Measurements from ENCODE around the gene ST3GAL4.

The ST3GAL4 gene

GRCh38 chr11:126329644-126330211, 25.8 kb upstream of the ST3GAL4 start:
- DNase-seq (ENCODE audit: low read depth in 2 of 2) = no peak

DNA sequence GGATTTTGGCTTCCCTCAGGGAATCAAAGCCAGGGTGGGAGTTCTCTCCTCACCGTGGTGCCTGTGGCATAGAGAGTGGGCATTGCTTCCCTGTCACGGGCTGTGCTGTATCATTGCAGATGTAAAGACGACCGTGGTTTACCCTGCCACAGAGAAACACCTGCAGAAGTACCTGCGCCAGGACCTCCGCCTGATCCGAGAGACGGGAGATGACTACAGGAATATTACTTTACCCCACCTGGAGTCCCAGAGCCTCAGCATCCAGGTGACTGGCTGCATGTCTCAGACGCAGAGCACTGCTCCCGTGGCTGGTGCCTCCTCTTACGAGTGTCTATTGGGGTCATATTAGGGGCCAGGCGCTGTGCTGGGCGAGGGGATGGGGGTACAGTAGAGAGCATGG, 24.2 kb upstream of the ST3GAL4 start:
- DNase-seq (ENCODE audit: low read depth in 2 of 2) = no peak

GRCh38 chr11:126332221-126332711, 23.2 kb upstream of the ST3GAL4 start:
- DNase-seq (ENCODE audit: low read depth in 2 of 2) = peak in 1 of 2 donors; percentile 26

- no peak for DNase-seq (ENCODE audit: low read depth in 2 of 2)
These were observed 22.3 kb upstream of the ST3GAL4 start for GRCh38 chr11:126333142-126333541.

GRCh38 chr11:126334659-126335462, 20.6 kb upstream of the ST3GAL4 start:
- no peak for DNase-seq (ENCODE audit: low read depth in 2 of 2)

- no peak for DNase-seq (ENCODE audit: low read depth in 2 of 2)
These were observed 20.1 kb upstream of the ST3GAL4 start for GRCh38 chr11:126335463-126335760.

GRCh38 chr11:126336138-126336541, 19.3 kb upstream of the ST3GAL4 start:
- DNase-seq (ENCODE audit: low read depth in 2 of 2) = no peak

- no peak for DNase-seq (ENCODE audit: low read depth in 2 of 2)
These were observed 18.8 kb upstream of the ST3GAL4 start for GRCh38 chr11:126336671-126337101.

- no peak for DNase-seq (ENCODE audit: low read depth in 2 of 2)
These were observed 18.4 kb upstream of the ST3GAL4 start for GRCh38 chr11:126337126-126337473.

GRCh38 chr11:126337474-126338241, 17.8 kb upstream of the ST3GAL4 start:
- DNase-seq (ENCODE audit: low read depth in 2 of 2) = no peak

GRCh38 chr11:126338346-126339055, 17.0 kb upstream of the ST3GAL4 start:
- no peak for DNase-seq (ENCODE audit: low read depth in 2 of 2)

GRCh38 chr11:126339073-126339862, 16.2 kb upstream of the ST3GAL4 start:
- no peak for DNase-seq (ENCODE audit: low read depth in 2 of 2)

DNA sequence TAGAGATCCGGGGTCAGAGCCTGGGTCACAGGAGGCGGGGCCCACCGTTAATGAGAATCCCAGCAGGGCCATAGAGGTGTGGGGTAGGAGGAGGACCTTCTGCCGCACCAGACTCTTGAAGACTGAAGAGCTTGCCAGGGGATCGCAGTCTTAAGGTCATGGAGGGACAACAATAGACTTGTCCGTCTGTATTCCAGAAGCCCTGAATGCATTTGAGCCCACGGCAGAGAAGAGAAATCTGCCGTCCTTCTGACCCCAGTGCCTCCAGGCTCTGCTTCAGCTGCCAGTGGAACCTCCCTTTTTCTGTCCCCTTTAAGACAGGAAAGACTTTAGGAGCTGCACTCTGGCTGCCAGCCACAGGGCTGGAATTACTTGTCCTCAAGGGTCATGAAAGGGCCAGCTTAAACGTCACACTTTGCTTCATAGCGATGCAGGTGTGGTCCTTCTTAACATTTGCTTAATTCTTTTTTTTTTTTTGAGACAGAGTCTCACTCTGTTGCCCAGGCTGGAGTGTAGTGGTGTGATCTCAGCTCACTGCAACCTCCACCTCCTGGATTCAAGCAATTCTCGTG, 15.5 kb upstream of the ST3GAL4 start:
- DNase-seq (ENCODE audit: low read depth in 2 of 2) = no peak

GRCh38 chr11:126340960-126341606, 14.4 kb upstream of the ST3GAL4 start:
- no peak for DNase-seq (ENCODE audit: low read depth in 2 of 2)

GRCh38 chr11:126341760-126342161, 13.7 kb upstream of the ST3GAL4 start:
- DNase-seq (ENCODE audit: low read depth in 2 of 2) = no peak

GRCh38 chr11:126343051-126343450, 12.4 kb upstream of the ST3GAL4 start:
- DNase-seq (ENCODE audit: low read depth in 2 of 2) = no peak

DNA sequence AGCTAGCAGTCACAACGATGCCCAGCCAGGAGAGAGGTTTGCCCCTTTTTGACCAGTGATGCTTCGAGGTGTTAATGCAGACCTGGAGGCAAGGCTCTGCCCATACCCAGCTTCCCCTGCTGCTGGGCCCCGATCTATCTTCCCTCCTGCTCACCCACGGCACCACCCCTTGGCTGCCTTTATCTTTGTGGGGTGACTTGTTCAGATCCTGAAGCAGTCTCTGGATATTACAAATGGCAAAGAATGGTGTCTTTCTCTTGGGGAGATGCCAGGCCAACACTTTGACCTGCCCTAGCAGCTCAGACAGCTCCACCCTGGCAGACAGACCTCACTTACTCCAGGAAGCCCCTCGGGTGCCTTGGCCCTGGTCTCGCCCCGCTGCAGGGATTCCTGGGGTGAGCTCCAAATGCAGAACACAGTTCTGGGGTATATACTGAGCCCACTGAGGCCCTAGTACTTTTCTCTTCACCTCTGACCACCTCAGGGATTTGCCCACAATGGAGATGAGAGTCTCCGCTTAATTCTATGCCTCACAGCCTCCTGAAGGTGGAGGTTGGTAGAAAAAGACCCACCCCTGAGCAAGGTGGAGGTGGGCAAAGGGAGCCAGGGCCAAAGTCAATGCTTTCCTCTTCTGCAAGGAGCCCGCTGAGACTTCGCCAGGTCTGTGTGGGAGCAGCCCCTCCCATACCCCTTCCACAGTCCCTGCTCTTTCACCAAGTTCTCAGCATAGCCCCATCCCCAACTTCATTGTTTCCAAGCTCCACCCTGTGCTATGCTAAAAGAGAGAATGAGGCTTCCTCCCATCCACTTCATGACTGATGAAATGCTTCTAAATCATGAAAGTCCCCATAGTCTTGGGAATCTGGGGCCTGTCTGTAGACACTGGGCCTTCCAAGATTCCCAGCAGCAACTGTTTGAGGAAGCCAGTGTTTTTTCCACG, 11.1 kb upstream of the ST3GAL4 start:
- DNase-seq (ENCODE audit: low read depth in 2 of 2) = no peak

DNA sequence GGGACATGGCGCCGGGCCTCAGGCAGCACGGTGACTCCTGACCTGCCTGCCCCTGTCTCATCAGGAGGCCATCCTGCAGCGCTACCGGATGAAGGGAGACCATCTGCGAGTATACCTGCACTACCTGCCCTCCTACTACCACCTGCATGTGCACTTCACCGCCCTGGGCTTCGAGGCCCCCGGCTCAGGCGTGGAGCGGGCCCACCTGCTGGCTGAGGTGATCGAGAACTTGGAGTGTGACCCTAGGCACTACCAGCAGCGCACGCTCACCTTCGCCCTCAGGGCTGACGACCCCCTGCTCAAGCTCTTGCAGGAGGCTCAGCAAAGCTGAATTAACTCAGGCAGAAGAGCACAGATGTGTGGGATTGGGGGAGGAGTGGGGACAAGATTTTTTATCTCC, 10.2 kb upstream of the ST3GAL4 start:
- no peak for DNase-seq (ENCODE audit: low read depth in 2 of 2)
